GM18909 (cell line): ENCODE data around the gene HPN.
"Not testable (repeated sequence)": the region's sequence is repeated elsewhere in the genome, so short reads cannot be mapped to it uniquely, and the experiment has no call there.

Experiments used
- ATAC-seq: cut with Tn5 transposase; IDR thresholded peaks from one replicate; pipeline ENCODE4 v1.9.1; 2021; ENCODE audit warnings: mild to moderate bottlenecking; ENCODE audit not compliant: unreplicated experiment, poor library complexity

Gene HPN

GRCh38 chr19:35099155-35099896 lies 57.8 kb downstream of the HPN start:
- ATAC-seq, result no peak

- ATAC-seq, result no peak
Measured at GRCh38 chr19:35099897-35100275, 58.4 kb downstream of the HPN start.

- no peak for ATAC-seq
Measured at GRCh38 chr19:35100588-35101533, 59.3 kb downstream of the HPN start.

GRCh38 chr19:35101949-35102348 lies 60.4 kb downstream of the HPN start:
- not testable (repeated sequence) for ATAC-seq

- not testable (repeated sequence) for ATAC-seq
Measured at GRCh38 chr19:35103614-35104013, 62.1 kb downstream of the HPN start.

- no peak for ATAC-seq
Measured at GRCh38 chr19:35104361-35104760, 62.8 kb downstream of the HPN start.

- no peak for ATAC-seq
Measured at GRCh38 chr19:35105047-35105410, 63.5 kb downstream of the HPN start.

GRCh38 chr19:35105411-35106290 lies 64.1 kb downstream of the HPN start:
- ATAC-seq, result no peak

GRCh38 chr19:35106291-35106583 lies 64.7 kb downstream of the HPN start:
- no peak for ATAC-seq

GRCh38 chr19:35106898-35107541 lies 65.5 kb downstream of the HPN start:
- no peak for ATAC-seq

GRCh38 chr19:35107545-35107944 lies 66.0 kb downstream of the HPN start:
- ATAC-seq, result no peak

GRCh38 chr19:35108730-35109129 lies 67.2 kb downstream of the HPN start:
- no peak for ATAC-seq

GRCh38 chr19:35109395-35110112 lies 68.0 kb downstream of the HPN start:
- no peak for ATAC-seq

GRCh38 chr19:35110974-35111373 lies 69.5 kb downstream of the HPN start:
- ATAC-seq, result no peak

GRCh38 chr19:35112995-35113688 lies 71.6 kb downstream of the HPN start:
- ATAC-seq, result no peak

GRCh38 chr19:35114353-35115176 lies 73.0 kb downstream of the HPN start:
- ATAC-seq, result no peak

- ATAC-seq, result no peak
Measured at GRCh38 chr19:35115177-35115951, 73.8 kb downstream of the HPN start, which contains the start of gene FXYD3. Gene FXYD3 (plus strand): TSS chr19:35115823. CDS start chr19:35119377, 3,554 bp downstream.
